ENCODE data around the gene KCNIP4. TPM values are rescaled to one million over a fixed set of nuclear protein-coding genes. Genes with fewer than 3 reads are reported as not detected.
"Not testable (repeated sequence)": the region's sequence is repeated elsewhere in the genome, so short reads cannot be mapped to it uniquely, and the experiment has no call there.

The KCNIP4 gene
- total RNA-seq, 1 experiment from 2014 or later, result not detected

DNA sequence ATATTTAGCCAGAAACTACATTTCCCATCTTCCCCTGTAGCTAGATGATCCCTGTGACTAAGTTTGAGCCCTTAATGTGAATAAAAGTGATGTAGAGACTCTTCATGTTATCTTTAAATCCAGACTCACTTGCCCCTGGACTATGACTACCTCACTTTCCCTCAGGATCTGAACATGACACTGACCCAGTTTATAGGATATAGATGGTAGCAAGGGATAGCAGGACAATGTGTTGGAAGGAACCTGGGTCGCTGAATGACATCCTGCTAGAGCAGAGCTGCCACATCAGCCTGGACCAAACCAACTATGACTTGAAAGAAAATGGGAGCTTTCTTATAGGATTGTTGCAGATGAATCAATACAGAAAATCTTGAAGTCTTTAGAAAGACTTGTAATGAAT, 1110.1 kb downstream of the KCNIP4 start:
- no peak overlapping the region for H3K27ac ChIP-seq
- H3K4me3 ChIP-seq, result no peak overlapping the region
- H3K27me3 ChIP-seq (replicated peaks), result no peaks in the 10 kb centered on the region
- H3K9me3 ChIP-seq (replicated peaks), result no peaks in the 10 kb centered on the region
- no peak for DNase-seq (ENCODE audit: low read depth in 1 of 2, low spot score in 2 of 2)
- no peaks in the 10 kb centered on the region for H3K36me3 ChIP-seq
- H3K4me1 ChIP-seq (replicated peaks), result no peaks in the 10 kb centered on the region

DNA sequence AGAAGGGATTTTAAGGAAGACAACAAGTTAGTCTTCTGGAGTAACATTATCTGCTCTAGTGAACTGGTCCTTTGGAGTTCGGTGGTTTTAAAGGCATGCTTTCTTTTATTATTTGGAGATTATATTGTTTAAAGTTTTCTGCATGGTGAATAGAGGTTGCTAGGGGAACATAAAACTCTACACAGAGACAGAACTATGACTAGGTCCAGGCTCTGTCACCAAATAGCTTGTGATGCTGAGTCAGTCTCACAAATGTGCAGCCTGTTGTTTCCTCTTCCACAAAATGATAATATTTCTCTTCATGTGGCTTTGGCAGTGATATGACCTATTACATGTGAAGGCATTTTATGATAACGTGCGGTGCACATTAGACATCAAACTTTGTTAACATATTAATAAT, 1115.7 kb downstream of the KCNIP4 start:
- no peaks in the 10 kb centered on the region for H3K4me1 ChIP-seq (replicated peaks)
- no peak for DNase-seq (ENCODE audit: low read depth in 1 of 2, low spot score in 2 of 2)
- H3K36me3 ChIP-seq, result no peaks in the 10 kb centered on the region
- H3K27ac ChIP-seq, result no peak overlapping the region
- H3K4me3 ChIP-seq, result no peak overlapping the region
- no peaks in the 10 kb centered on the region for H3K9me3 ChIP-seq (replicated peaks)
- no peaks in the 10 kb centered on the region for H3K27me3 ChIP-seq (replicated peaks)

DNA sequence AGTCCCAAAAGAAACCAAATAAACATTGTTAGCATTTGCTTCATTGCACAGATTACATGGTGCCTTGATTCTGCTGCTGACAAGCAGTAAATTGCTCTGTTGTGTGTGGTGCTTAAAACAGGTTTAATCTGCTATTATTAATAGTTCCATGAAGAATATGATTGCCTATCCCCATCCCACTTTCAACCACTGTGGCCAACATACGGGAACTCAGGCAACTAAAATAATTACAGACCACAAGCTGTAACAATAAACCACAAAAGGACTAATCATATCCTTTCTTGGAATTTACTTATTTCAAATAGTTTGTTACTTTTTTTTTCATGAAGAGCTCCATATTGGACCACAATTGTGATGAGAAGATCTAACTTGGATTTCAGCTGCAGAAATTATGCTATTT, 1116.8 kb downstream of the KCNIP4 start:
- Histone ChIP-seq H3K4me1 (replicated peaks) (no peaks in the 10 kb centered on the region), H3K36me3 (no peaks in the 10 kb centered on the region), H3K4me3 (no peak overlapping the region), H3K27ac (no peak overlapping the region), H3K27me3 (replicated peaks) (no peaks in the 10 kb centered on the region), H3K9me3 (replicated peaks) (no peaks in the 10 kb centered on the region)
- DNase-seq (ENCODE audit: low read depth in 1 of 2, low spot score in 2 of 2), result no peak

DNA sequence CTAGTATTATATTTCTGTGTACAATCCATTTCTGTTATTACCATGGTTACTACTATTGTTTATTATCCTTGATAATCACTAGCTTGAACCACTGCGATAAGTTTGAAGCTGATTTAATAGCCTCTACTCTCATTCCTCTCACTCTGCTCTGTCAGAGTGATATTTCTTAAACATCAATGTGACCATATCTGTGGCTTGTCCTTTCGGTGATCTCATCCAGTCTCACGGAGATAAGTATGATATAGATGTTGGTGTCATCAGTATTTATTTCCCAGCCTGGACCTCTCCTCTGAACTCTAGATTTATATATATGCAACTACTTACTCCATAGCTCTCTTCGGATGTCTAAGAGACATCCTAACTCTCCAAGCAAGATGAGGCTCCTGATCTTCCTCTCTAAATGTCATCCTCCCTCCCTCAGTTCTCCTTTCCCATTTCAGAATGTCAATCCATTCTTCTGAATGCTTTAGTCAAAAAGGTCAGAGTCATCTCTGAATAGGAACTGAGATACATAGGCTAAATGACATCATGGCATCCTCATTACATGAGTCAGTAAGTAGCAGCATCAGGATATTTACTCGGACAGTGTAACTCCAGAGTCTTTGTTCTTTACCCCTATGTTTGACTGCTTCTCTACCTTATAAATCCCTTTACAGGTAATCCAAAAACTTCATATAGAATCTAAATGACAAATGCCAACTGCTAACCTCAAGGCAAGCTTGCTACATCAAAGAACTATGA, 1118.8 kb downstream of the KCNIP4 start:
- no peaks in the 10 kb centered on the region for H3K27me3 ChIP-seq (replicated peaks)
- no peak overlapping the region for H3K27ac ChIP-seq
- DNase-seq (ENCODE audit: low read depth in 1 of 2, low spot score in 2 of 2), result no peak
- no peak overlapping the region for H3K4me3 ChIP-seq
- no peaks in the 10 kb centered on the region for H3K4me1 ChIP-seq (replicated peaks)
- H3K36me3 ChIP-seq, result no peaks in the 10 kb centered on the region
- no peaks in the 10 kb centered on the region for H3K9me3 ChIP-seq (replicated peaks)

DNA sequence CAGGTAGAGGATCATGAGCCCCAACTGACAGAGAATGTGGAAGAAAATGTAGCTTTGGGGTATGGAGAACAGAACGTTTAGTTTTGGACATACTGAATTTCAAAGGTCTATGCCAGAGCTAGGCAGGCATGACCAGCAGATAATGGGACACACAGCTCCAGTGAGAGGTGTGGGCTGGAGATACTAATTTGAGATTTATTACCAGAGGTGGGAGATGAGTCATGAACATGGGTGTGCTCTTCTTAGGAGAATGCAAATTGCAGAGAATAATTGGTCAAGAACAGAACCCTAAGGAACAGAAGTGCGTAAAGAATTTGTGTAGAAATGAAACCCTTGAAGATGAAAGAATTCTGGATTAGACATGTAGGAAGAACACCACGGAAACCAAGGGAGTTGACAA, 1123.1 kb downstream of the KCNIP4 start:
- Histone ChIP-seq H3K4me1 (replicated peaks) (no peaks in the 10 kb centered on the region), H3K9me3 (replicated peaks) (no peaks in the 10 kb centered on the region), H3K27me3 (replicated peaks) (no peaks in the 10 kb centered on the region), H3K36me3 (no peaks in the 10 kb centered on the region), H3K27ac (no peak overlapping the region), H3K4me3 (no peak overlapping the region)
- DNase-seq (ENCODE audit: low read depth in 1 of 2, low spot score in 2 of 2), result no peak

DNA sequence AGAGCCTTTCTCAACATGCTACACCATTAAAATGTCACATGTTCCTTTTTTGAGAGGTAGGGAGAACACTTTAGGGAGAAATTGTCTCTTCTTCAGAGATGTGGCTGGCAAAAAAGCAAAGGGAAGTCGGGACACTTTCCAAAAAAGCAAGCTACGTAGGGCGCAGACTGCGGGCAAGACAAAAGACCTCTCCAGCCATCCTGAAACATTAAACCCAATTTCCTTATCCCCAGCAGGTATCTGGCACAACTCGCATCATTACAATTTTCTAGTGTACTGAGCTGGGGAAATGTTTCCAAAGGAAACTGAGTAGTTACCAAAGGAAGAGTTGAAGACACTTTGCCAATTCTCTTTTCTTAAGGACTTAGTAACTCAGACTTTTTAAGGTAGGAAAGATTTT, 1132.3 kb downstream of the KCNIP4 start:
- H3K4me3 ChIP-seq, result no peak overlapping the region
- H3K9me3 ChIP-seq (replicated peaks), result no peaks in the 10 kb centered on the region
- H3K27ac ChIP-seq, result no peak overlapping the region
- H3K4me1 ChIP-seq (replicated peaks), result no peaks in the 10 kb centered on the region
- H3K27me3 ChIP-seq (replicated peaks), result no peaks in the 10 kb centered on the region
- H3K36me3 ChIP-seq, result no peaks in the 10 kb centered on the region
- no peak for DNase-seq (ENCODE audit: low read depth in 1 of 2, low spot score in 2 of 2)

DNA sequence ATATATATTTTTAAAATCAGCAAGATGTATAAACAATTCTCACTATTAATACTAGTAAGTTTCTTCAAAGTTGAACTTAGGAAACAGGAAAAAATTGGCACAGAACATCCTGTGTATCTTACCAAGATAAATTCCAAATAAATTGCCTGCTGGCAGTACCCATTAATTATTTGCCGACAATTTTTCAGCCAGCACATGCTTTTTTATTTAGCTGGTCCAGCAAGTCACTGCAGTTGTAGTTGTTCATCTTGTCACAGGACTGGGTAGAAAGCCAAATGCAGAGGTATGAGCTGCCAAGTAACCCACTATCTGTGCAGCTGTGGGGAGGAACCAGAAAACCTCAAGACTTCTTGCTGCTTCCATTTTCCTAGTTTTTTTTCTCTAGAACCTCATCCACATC, 1134.9 kb downstream of the KCNIP4 start:
- no peak overlapping the region for H3K4me3 ChIP-seq
- H3K36me3 ChIP-seq, result no peaks in the 10 kb centered on the region
- no peak overlapping the region for H3K27ac ChIP-seq
- DNase-seq (ENCODE audit: low read depth in 1 of 2, low spot score in 2 of 2), result no peak
- H3K9me3 ChIP-seq (replicated peaks), result no peaks in the 10 kb centered on the region
- H3K4me1 ChIP-seq (replicated peaks), result no peaks in the 10 kb centered on the region
- H3K27me3 ChIP-seq (replicated peaks), result no peaks in the 10 kb centered on the region

DNA sequence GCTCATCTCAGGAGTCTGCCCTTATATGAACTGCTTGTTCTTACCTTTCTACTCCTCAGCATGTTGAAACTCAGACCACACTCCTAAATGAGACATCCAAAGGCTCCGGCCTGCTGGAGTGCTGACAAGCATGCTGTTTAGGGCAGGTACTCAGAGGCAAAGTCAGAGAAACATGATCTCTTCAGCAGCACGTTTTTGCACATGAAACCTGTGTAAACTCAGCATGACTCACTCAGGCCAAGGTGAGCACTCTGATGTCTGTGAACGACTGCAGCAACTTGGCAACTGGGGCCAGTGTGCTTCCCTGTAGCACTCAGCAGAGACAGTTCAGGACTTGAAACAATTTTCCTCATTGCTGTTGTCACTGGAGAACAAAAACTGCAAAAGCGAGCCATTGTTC, 1138.8 kb downstream of the KCNIP4 start:
- Histone ChIP-seq H3K4me1 (replicated peaks) (no peaks in the 10 kb centered on the region), H3K4me3 (no peak overlapping the region), H3K9me3 (replicated peaks) (no peaks in the 10 kb centered on the region), H3K36me3 (no peaks in the 10 kb centered on the region), H3K27me3 (replicated peaks) (no peaks in the 10 kb centered on the region), H3K27ac (no peak overlapping the region)
- no peak for DNase-seq (ENCODE audit: low read depth in 1 of 2, low spot score in 2 of 2)

DNA sequence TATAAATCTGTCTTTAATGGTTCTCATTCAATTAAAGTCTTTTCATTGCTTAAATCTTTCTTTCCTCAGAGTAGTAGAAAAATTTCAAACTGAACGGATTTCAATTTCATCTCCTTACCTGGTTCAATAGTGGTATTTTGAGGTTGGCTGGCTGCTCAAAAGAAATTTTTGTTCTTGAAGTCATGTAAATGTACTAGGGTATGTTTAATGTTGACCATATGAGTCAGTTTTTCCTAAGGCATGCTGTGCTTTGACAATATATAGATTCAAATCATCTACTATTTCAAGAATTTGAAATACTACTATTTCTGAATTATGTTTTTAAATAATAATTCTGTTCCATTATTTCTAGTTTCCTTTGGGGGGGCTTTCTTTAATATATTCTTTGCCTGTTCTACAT, 1142.9 kb downstream of the KCNIP4 start:
- no peak overlapping the region for H3K27ac ChIP-seq
- DNase-seq (ENCODE audit: low read depth in 1 of 2, low spot score in 2 of 2), result no peak
- H3K4me1 ChIP-seq (replicated peaks), result no peaks in the 10 kb centered on the region
- no peaks in the 10 kb centered on the region for H3K9me3 ChIP-seq (replicated peaks)
- no peaks in the 10 kb centered on the region for H3K36me3 ChIP-seq
- no peak overlapping the region for H3K4me3 ChIP-seq
- H3K27me3 ChIP-seq (replicated peaks), result no peaks in the 10 kb centered on the region

DNA sequence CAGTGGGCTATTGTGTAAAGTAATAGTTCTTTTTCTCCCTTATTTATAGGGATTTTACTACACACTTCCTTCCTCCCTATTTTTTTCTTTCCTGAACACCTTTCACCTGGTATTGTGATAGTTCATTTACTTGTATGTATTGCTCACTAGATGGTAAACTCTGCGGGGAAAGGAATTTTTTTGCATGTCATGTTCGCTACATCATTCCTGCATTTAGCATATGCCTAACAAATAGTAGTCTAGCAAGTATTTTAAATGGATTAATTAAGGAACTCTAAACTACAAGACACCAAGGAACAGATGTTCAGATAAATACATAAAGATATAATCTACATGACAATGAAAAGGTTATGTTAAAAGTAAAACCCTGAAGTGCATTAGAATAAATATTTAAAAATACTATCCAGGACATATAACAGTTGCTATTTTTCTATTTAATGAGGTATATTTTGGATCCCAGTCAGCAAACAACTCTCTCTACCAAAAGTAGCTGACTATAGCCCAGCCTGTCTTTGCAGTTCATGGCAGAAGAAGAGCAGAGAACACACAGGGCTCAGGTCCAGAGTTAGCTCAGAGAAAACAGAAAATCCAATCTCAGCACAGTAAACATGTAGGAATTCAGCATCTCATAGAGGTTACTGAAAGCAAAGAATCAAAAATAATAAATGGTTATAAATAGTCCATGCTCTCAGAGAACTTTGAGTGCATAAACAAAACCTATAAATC, 1160.5 kb downstream of the KCNIP4 start:
- DNase-seq (ENCODE audit: low read depth in 1 of 2, low spot score in 2 of 2), result no peak

DNA sequence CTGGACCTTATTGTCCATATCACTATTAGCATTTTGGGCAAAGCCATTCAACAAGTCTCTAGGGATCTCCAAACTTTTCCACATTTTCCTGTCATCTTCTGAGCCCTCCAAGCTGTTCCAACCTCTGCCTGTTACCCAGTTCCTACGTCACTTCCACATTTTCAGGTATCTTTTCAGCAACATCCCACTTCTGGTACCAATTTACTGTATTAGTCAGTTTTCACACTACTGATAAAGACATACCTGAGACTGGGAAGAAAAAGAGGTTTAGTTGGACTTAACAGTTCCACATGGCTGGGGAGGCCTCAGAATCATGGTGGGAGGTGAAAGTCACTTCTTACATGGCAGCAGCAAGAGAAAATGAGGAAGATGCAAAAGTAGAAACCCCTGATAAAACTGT, 1165.4 kb downstream of the KCNIP4 start:
- H3K4me3 ChIP-seq, result not testable (repeated sequence)

More for the DNA sequence above, 1160.5 kb downstream of the KCNIP4 start:
- no peaks in the 10 kb centered on the region for H3K27me3 ChIP-seq (replicated peaks)
- no peak overlapping the region for H3K4me3 ChIP-seq
- H3K36me3 ChIP-seq, result no peaks in the 10 kb centered on the region
- H3K27ac ChIP-seq, result no peak overlapping the region
- H3K9me3 ChIP-seq (replicated peaks), result no peaks in the 10 kb centered on the region
- H3K4me1 ChIP-seq (replicated peaks), result no peaks in the 10 kb centered on the region

DNA sequence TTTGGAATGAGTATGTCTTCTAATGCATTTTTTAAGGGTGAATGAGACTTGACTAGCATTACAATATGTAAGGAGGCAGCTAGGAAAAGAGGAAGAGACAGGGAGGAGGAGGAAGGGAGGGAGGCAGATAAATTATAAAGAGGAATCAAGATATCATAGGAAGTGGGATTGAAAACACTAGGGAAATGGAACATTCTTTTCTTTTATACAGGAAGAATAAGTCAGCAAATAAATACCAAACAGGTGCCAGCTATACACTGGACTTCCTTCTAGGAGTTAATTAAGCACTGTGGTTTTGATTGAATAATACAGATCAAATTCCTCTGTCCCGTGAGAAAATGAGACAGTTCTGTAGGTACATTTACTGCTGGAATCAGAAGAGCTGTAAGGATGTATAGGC, 1169.7 kb downstream of the KCNIP4 start:
- H3K27ac ChIP-seq, result no peak overlapping the region
- no peaks in the 10 kb centered on the region for H3K9me3 ChIP-seq (replicated peaks)
- H3K36me3 ChIP-seq, result no peaks in the 10 kb centered on the region
- DNase-seq (ENCODE audit: low read depth in 1 of 2, low spot score in 2 of 2), result no peak
- H3K27me3 ChIP-seq (replicated peaks), result no peaks in the 10 kb centered on the region
- no peaks in the 10 kb centered on the region for H3K4me1 ChIP-seq (replicated peaks)
- H3K4me3 ChIP-seq, result no peak overlapping the region

More for the DNA sequence above, 1165.4 kb downstream of the KCNIP4 start:
- H3K27ac ChIP-seq; H3K27me3 ChIP-seq (replicated peaks); H3K4me1 ChIP-seq (replicated peaks); H3K36me3 ChIP-seq; DNase-seq (ENCODE audit: low read depth in 1 of 2, low spot score in 2 of 2); H3K9me3 ChIP-seq (replicated peaks): not testable (repeated sequence)

DNA sequence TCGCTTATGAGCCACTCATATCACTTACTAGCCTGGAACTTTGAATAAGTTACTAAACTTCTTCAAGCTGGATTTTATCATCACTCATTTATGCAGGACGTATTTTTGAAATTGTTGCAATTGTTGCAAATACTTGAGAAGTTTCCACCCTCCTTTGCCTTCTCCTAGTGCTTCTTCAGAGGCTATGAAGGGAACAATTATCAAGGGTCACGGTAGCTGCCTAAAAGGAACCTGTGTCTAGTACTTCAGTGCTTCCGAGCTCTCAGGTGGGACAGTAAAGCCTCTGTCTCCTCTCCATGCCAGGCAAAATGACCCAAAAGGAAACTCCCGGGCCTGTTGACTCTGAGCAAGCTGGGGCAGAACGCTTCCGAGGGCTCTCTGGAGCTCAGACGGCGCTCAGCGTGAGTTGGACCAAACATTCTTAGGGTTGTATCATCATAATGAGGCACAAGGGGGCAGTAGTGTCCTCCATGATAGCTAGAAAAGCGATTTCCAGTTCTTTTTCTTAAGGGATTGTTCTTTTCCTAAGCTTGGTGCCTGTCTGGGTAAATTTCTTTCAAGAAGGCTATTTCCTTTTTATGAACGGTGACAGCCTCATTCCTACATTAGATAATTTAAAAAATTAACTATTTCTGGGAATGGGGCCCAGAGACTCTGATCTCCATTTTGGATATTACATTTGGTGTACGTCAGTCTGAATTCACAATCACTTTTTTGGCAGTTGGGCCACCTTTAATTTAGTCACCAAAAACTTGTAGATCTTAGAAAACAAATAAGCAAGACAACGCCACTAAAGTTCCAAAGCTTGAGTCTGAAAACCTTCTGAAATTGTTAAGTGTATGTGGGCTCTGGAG, 1175.2 kb downstream of the KCNIP4 start:
- H3K27ac ChIP-seq, result no peak overlapping the region
- H3K9me3 ChIP-seq (replicated peaks), result no peaks in the 10 kb centered on the region
- H3K4me1 ChIP-seq (replicated peaks), result no peaks in the 10 kb centered on the region
- no peaks in the 10 kb centered on the region for H3K27me3 ChIP-seq (replicated peaks)
- no peaks in the 10 kb centered on the region for H3K36me3 ChIP-seq
- DNase-seq (ENCODE audit: low read depth in 1 of 2, low spot score in 2 of 2), result peak; percentile 3 to 25
- no peak overlapping the region for H3K4me3 ChIP-seq
